ENCODE data around the gene MPL.

Gene MPL

GRCh38 chr1:43316738-43317520 is 20.7 kb upstream of the MPL start:
- TF ChIP-seq CTCF (IDR thresholded peaks at IDR 0.05; ENCODE audit: low read depth, low read length, missing control alignments): no peak
- no peak overlapping the region for H3K4me3 ChIP-seq (replicated peaks; ENCODE audit: low read depth, low read length)
- no peak for DNase-seq (ENCODE audit: extremely low read depth, low read depth)

GRCh38 chr1:43317817-43318471 is 19.7 kb upstream of the MPL start:
- TF ChIP-seq CTCF (IDR thresholded peaks at IDR 0.05; ENCODE audit: low read depth, low read length, missing control alignments): no peak
- DNase-seq (ENCODE audit: extremely low read depth, low read depth): no peak
- no peak overlapping the region for H3K4me3 ChIP-seq (replicated peaks; ENCODE audit: low read depth, low read length)

- TF ChIP-seq CTCF (IDR thresholded peaks at IDR 0.05; ENCODE audit: low read depth, low read length, missing control alignments): no peak
- H3K4me3 ChIP-seq (replicated peaks; ENCODE audit: low read depth, low read length): no peak overlapping the region
- DNase-seq (ENCODE audit: extremely low read depth, low read depth): no peak
Observed at GRCh38 chr1:43318831-43319230, 18.8 kb upstream of the MPL start.

GRCh38 chr1:43319288-43319687 is 18.3 kb upstream of the MPL start:
- no peak for TF ChIP-seq CTCF (IDR thresholded peaks at IDR 0.05; ENCODE audit: low read depth, low read length, missing control alignments)
- no peak for DNase-seq (ENCODE audit: extremely low read depth, low read depth)

GRCh38 chr1:43319766-43320165 is 17.9 kb upstream of the MPL start:
- H3K4me3 ChIP-seq (replicated peaks; ENCODE audit: low read depth, low read length): no peak overlapping the region
- DNase-seq (ENCODE audit: extremely low read depth, low read depth): no peak
- no peak for TF ChIP-seq CTCF (IDR thresholded peaks at IDR 0.05; ENCODE audit: low read depth, low read length, missing control alignments)

More at GRCh38 chr1:43319288-43319687, 18.3 kb upstream of the MPL start:
- H3K4me3 ChIP-seq (replicated peaks; ENCODE audit: low read depth, low read length): no peak overlapping the region

GRCh38 chr1:43321331-43321891 is 16.2 kb upstream of the MPL start:
- H3K4me3 ChIP-seq (replicated peaks; ENCODE audit: low read depth, low read length): no peak overlapping the region
- TF ChIP-seq CTCF (IDR thresholded peaks at IDR 0.05; ENCODE audit: low read depth, low read length, missing control alignments): no peak
- DNase-seq (ENCODE audit: extremely low read depth, low read depth): no peak
